NCI-H1436 treated with DMSO at 0.1 percent for 48 hours (cell line): Measurements from ENCODE around the gene TNNI3K.

Source experiments
- DNase-seq: peaks from one replicate; lab custom pipeline; 2025; lab: John Stamatoyannopoulos, UW

The TNNI3K gene

DNA sequence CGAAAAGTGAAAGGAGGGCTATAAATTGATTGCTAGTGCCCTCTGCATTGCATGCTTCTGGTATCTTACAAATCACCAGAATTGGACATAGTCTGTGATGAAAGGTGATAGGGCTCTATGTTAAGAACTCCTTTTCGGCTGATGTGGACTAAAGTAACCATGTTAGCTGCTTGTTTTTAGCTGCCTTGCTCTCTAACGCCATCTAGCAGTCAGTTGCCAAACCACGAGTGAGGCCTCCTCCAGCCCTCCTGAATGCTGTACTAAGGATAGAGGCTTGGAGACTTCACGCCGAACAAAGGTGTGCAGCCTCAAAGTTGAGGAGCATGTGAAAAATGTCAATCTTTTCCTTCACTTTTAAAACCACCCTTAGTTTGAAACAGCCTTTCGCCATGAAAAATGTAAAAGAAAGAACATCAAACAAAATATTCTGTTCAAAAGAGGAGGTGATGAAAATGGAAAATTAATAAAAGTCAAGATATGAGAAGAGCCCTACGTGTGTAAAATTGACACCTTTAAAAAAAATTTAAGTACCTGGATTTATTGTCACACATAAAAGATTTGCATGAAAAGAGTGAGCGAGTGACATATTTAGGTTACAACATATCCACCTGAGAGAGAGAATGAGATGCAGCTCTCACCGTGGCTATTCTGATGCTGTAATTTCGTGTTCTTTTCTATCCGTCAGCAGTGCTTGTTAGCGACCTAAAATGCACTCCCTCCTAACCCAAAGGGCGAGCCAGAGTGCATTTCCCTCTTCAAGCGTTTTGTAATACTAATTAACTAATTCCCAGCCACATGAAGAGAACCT, 269.1 kb downstream of the TNNI3K start:
- DNase-seq, result peak; percentile 59

DNA sequence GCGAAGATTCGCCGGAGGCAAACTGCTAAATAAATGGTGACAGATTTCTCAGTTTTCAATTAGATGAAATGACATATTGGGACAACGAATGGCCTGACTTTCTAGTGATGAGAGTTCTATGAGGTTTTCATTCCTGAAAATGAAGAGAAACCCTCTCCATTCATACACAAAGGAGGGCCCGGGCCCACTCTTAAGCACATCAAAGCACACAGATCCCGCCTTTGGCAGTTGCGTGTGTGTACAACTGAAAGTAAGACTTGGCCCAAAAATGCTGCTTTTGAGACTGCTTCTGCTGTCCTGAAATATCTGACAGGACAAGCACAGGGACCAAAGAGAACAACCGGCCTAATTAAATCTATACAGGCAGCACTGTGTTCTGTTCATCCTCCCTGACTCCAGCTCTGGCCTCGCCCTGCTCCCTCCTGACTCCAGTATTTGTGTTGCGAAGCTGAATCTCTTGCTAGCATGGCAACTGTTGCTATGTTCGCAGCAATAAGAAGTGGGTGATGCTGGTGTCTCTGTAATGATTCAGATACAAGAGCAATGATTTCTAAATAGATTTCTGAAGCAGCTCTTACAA, 269.8 kb downstream of the TNNI3K start:
- DNase-seq, result peak; percentile 81

DNA sequence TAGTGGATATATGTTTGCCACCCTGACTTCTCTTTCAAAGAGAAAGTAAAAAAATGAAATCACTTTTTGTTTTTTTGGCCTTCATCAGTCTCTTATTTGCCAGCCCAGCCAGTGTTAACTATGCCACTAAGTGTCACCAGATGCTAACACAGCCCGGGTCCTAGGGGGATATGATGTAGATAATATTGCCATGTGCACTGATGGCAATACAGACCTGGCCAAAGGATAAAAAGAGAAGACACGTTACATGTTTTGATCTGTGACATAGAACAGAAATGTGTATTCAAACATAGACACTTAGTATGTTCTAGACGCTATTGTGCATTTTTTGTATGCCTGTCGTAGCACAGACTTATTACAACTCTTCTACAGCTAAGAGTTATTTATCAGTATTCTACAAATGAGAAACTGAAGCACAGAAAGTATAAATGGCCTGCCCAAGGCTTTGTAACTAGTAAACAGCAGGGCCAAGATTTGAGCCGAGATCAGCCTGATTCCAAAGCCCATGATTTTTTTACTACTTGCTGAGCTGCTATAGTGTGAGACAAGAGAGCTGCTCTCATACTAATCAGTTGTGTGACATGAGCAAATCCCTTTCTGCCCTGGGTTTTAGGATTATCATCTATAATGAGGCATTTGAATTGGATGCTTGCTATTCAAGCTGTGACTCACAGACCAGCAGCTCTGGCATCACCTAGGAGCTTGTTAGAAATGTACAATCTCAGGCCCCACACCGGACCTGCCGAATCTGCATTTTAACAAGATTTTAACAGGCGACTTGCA, 270.9 kb downstream of the TNNI3K start:
- DNase-seq, result no peak

DNA sequence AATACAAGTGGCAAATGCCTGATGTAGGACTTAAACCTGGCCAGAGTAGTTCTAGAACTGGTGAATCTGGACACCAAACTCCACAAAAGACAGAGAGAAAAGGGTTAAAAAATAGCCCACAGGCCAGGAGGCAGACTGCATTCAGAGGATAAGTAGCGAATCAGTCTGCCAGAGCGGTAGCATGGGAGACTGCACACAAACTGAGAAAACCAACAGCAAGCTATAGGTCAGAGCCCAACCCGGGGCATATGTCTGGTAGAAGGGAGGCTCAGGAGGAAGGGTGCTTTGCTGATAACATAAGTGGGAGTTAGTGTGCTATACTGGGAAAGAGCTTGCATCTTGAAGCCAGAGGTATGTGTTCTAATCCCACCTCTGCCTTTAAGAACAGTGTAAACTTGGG, 273.3 kb downstream of the TNNI3K start:
- no peak for DNase-seq

DNA sequence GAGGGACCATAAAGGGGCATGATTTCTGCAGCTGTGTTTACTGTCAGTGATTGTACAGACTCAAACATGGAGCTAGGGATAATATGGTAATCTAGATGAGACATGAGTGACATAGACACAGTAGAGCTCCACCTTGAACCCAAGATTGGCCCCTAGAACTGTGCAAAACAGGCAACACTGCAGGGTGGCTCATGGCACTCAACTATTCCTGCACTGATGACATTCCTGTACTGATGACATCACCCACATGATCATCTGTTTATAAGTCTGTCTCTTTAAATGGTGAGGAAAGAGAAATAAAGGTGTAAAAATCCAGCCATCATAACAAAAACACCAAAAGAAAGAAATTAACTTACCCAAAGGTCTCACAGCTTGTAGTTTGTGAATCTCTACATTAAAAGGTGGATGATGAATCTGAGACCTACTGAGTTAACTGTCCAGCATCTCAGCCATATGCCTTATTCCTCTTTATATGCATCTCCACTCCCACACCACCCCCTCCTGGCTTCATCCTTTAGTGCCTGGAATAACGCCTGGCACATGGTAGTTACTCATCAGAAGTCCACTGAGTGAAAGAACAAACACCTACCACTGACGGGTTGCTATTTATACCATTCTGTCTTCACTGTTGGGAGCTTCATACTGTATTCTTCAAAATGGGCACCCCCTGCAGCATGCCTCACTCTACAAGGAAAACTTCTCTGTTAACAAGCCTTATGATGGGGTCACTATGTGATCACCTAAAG, 277.2 kb downstream of the TNNI3K start, which contains the start of gene LRRC53:
Gene LRRC53, minus strand, starts transcription at position 442 of the 746 bp plus-strand sequence. CDS start 29,262 bp downstream, outside the sequence.
- no peak for DNase-seq

DNA sequence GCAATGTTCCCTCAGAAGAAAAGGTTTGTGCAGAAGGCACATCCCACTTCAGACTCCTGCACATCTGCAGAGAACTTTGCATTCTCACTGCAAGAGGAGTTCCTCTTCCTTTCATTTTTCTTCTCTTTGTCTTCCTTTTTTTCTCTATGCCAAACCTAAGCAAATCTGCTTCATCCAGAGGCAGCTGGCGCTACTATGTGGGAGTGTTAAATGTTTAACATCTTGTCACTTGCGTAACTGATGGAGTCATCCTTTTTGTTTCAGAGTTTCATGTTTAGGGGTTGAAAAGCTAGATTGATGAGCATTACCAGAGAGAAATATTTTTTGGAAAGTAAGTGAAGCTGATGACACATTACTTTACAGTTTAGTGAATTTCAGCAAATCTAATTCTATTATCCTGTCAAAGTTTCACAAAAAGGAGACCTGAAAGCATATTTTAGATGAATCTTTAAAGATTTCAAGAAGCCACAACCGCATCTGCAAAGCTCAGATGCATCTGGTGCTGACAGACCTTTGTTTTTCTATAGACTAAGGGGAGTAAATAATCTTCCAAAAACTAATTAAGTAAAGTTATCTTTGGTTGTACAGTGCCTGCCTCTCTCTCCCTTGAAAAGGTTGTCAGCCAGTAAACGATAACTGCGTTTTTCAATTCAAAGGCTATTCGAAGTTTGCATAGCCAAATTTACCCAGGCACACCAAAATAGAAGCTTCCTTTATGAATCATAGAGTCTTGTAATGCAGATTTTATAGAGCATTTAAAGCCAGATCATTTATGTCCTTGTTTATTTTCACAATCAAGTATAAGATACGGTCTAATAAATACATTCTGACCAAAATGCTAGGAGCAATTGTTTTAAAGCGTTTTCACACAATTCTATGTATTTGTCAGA, 278.5 kb downstream of the TNNI3K start:
- no peak for DNase-seq

DNA sequence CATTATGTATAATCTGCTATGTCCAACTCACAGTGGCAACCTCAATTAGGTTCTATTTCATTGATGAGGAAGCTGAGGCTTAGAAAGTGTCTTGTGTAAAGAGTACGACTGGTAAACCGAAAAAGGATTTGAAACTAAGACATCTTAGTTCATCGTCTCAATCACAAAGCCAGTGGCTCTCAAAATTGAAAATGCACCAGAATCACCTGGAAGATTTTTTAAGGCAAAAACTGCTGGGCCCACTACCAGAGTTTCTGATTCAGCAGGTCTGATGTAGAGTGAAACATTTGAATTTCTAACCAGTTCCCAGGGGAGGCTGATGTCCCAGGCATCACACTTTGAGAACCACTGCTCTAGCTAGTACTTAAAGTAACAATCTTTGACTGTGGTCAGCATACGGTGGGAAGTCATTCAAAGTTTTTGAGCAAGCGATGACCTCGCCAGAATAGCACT, 282.4 kb downstream of the TNNI3K start:
- no peak for DNase-seq

DNA sequence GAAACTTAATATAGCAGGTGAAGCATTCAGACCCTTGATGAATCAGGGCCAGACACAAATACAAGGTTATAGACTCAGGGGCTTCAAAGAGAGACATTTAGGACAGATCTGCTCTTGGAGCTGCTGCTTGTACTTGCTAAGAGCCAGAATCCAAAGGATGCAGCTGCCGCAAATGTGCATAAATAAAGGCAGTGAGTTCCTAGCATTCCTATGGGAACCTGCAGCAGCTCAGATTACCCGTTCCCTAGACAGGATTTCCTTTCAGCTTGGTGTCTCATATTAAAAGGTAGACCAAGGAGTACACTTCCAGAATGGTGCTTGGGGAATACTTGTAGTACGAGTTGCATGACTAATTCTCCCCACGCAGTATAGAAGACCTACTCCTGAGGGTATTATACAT, 287.0 kb downstream of the TNNI3K start:
- no peak for DNase-seq

DNA sequence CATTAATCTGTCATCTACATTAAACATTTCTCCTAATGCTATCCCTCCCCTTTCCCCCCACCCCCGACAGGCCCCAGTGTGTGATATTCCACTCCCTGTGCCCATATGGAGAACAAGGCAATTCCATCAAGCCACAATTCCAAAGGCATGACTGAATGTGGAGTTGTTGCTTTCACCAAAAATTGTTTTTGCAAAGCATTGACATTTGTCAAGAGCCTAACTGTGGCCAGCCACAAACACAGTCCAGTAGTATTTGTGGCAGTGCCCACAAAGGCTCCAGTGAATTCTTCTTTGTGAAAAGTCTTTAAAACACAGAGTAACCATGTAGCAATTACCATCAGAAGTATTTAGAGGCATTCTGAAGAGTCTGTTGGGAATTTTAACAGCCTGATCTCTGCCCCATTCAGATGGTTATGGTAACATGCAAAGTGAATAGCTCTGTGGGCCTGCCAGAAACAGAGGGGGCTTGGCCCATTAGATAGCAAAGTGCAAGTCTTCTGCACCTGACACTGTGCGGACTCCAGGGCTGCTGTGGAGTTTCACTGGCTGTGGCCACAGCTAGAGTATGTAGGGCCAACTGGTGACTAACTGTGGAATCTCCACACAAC, 288.8 kb downstream of the TNNI3K start:
- no peak for DNase-seq

DNA sequence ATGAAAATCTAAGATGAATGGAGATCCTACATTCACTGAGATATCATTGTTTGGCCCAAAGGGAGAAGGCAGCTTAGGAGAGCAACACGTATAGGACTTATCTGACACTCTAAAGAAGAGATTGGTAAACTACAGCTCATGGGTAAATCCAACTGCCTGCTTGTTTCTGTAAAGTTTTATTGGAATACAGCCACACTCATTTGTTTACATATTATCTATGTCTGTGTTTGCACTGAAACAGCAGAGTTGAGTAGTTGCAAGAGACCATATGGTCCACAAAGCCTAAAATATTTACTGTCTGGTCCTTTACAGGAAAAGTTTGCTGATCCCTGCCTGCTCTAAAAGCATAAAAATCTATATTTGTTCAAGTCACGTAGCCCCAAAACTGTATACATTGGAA, 291.5 kb downstream of the TNNI3K start:
- no peak for DNase-seq

DNA sequence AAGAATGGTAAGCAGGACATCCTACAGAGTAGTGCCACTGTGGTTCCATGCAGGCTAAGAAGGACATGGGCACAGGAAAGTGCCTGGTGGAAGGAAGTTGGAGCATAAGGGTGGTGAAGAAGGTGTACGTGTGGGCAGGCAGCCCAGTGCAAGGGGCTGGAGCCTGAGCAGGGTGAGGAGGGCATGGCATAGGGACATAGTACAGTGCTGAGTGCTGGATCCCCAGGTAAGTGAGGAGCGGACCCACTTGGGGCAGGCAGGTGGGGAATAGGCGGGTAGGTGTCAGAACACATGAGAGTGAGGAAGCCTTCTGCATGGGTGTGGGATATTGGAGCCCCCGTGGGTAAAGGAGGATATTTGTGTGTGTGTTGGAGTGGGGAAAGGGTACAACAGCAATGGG, 292.9 kb downstream of the TNNI3K start:
- no peak for DNase-seq

DNA sequence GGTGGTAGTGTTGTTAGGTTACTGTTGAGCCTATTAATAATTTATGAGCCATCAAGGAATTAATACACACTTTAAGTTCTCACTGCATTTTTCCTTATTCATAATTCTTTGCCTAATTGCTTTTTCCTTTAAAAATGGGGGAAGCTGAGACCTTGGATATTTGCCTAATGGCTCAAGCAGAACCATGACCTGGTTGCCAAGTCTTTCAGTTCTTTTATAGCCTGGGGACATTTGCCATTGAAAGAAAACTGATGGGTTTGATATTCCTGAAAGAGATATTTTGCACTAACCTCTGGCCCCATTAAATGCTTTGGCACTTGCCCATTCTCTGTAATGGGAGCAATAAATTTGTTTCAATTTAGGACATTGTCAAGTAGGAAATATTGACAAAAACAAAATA, 295.7 kb downstream of the TNNI3K start:
- DNase-seq, result no peak

DNA sequence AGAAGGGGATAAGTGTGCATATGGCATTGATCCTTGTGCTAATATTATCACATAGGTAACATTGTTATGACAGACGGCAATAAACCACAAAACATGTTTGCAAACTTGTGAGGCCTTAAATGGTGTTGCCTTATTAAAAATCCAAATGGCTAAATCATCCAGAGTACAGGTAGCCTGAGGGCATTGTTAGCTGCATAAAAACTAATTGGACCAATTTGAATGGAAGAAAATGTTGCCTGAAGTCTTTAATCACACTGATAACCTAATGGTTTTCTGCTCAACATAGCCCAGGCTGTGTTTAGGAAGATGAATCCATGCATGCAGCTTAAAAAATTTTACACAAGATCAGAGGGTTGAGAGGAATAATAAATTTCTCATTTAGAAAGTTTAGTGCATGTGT, 296.6 kb downstream of the TNNI3K start:
- peak; percentile 51 for DNase-seq

DNA sequence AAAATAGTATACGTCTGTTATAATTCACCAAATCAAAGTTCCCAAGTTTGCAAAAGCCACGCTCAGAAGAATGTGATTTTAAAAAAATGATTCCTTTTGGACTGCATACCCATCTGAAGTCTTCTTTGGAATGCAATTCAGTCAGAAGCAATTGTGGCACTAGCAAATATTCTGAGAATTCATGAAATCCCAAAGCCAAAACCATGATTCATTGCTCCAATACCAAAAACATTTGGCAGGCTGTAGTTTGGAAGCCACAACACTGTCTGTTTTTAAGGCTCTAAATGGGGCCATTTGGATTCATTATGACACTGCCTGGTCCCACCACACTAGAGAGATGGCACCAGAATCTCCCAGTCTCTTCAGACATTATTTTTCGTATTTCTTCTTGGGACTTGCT, 299.1 kb downstream of the TNNI3K start:
- DNase-seq, result no peak

DNA sequence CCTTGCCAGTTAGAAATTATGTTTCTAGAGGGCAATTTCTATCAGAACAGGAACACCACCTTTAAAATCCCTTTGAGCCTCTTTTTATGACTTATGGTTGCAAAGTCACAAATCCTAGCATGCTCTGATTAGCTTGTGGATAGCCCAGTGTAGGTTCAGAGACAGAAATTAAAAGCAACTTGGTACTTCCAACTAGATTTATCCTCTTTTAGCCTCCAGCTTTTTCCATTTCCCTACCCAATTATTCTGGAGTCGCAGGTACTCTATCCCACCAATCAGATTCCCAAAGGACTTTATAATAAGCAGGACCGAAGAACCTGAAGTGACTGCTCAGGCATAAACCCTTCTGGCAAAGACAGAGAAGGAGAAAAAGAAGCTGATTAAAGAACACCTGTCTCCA, 310.6 kb downstream of the TNNI3K start:
- no peak for DNase-seq

DNA sequence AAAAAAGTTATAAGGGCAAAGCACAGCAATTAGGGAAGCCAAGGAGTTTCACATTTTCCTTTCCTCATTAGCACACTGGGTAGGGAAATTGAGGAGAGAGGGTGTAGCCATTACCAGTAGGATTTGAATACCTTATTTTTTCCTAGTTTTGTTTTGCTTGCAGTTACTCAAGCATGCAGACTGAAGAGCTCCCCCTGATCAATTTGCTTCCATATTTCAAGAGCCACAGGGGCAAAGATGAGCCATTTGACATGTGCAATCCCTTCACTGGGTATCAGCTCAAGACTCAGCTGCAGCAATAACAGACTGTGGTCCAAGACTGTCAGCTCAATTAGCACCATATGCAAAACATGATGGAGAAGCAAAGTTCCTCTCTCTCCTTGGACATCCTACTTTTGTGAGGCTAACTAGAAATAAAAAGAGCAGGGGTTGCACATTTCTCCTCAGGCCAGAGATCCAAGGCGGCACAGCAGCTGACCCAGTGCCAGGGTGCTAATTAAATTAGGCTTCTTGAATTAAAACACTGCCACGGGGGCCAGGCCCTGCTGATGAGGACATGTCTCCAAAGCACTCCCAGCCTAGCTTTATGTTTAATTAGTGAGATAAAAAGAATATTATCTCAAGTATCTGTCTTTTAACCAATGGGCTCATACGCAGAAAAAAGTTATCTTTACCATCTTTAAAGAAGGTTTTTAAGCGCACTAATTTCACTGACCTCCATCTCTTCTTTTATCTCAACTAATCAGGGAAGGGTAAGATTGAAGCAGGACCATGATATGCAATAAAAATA, 314.0 kb downstream of the TNNI3K start:
- no peak for DNase-seq

DNA sequence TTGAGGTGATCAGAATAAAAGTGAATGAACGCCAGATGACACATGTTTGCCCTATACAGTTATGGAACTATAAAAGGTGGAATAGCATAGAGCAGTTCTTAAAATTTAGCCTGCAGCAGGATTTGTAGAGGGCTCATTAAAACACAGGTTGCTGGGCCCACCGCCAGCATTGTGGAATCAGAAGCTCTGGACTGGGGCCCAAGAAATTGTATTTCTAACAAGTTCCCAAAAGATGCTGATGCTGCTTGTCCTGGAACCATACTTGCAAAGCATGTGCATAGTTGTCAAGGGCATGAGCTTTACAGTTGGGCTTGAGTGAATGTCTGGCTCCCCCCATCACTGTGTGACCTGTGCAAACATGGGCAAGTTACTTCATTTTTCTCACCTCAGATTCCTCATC, 314.7 kb downstream of the TNNI3K start:
- no peak for DNase-seq

DNA sequence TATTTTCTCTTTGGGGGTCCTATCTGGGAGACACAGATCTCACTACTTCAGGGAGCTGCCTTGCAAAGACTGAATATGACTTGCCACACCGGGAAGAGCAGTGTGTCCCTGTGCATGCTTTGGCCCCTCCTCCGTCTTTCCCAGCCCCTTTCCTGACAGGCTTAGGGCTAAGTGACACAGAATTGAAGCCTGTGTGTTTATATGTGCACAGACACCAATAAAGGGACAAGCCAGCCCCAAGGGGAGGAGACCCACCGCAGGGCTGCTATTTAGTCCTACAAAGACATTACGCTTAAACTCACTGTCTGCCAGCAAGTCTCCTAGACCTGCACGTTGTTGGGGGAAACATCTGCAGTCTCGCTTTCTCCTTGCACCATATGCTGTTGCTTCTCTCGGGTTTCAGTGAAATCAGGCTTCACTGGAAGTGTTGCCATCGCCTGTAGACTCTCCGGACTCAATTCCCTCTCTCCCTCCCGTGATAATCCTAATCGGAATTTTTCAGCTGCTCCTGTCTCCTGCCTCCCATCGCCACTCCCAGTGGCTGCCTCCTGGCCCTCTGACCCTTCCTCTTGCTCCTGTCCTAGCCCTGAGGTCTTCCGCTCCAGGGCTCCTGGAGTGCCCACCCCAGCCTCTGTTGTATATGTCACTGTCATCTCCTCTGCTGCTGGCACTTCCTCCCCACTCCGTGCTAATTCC, 335.8 kb downstream of the TNNI3K start:
- no peak for DNase-seq

DNA sequence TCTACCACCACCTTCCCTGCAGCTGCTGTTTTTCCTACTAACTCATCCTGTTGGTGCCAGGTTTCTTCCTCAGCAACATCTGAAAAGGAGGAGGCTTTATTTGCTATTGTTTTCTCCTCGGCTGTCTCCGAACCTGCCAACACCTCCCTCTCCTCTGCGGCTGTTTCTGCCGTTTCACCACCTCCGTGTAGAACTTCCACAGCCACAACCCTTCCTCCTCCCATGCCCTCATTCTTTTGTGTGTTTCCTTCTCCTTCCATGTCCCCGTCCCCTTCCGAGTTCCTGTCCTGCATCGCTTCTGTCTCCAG, 336.3 kb downstream of the TNNI3K start:
- no peak for DNase-seq
